Astrocyte (in vitro differentiated cells and primary cell): ENCODE data around the gene CAMKMT. TPM values are rescaled to one million over a fixed set of nuclear protein-coding genes. Genes with fewer than 3 reads are reported as not detected.

Source experiments
- DNase-seq: peaks from one replicate; pipeline ENCODE4 v3.0.0-alpha.2; 2010; ENCODE audit warnings: low read depth
- FAIRE-seq: peaks from 2 replicates; lab custom pipeline; 2011; peaks lifted over from hg19 to GRCh38; lab: Jason Lieb, UNC
- H2AFZ ChIP-seq: 2 replicates; pipeline ENCODE4 v1.6.0; 2012; ENCODE audit warnings: low read depth, low read length, inconsistent platforms
- H3K27ac ChIP-seq: 2 replicates; pipeline ENCODE4 v1.5.1; 2011; ENCODE audit warnings: low read depth, low read length, inconsistent platforms
- H3K27me3 ChIP-seq: 2 replicates; pipeline ENCODE4 v1.6.0; 2011; ENCODE audit warnings: low read length, inconsistent platforms; ENCODE audit not compliant: insufficient read depth
- H3K36me3 ChIP-seq: 2 replicates; pipeline ENCODE4 v1.5.1; 2011; ENCODE audit warnings: low read length, inconsistent platforms; ENCODE audit not compliant: insufficient read depth
- H3K4me1 ChIP-seq: 2 replicates; pipeline ENCODE4 v1.5.1; 2011; ENCODE audit warnings: low read length, inconsistent platforms; ENCODE audit not compliant: insufficient read depth
- H3K4me2 ChIP-seq: 2 replicates; pipeline ENCODE4 v1.6.0; 2012; ENCODE audit warnings: low read length, inconsistent platforms
- H3K4me3 ChIP-seq: 2 replicates; pipeline ENCODE4 v1.5.1; 2011; ENCODE audit warnings: low read depth, mild to moderate bottlenecking, low read length, inconsistent platforms; ENCODE audit not compliant: insufficient read depth
- H3K79me2 ChIP-seq: 2 replicates; pipeline ENCODE4 v1.6.0; 2012; ENCODE audit warnings: mild to moderate bottlenecking, low read length, inconsistent platforms; ENCODE audit not compliant: insufficient read depth
- H3K9ac ChIP-seq: 2 replicates; pipeline ENCODE4 v1.6.0; 2012; ENCODE audit warnings: mild to moderate bottlenecking, low read length, inconsistent platforms
- H3K9me3 ChIP-seq: 2 replicates; pipeline ENCODE4 v1.5.1; 2012; ENCODE audit warnings: low read depth, mild to moderate bottlenecking, low read length, inconsistent platforms; ENCODE audit not compliant: insufficient read depth
- H4K20me1 ChIP-seq: 2 replicates; pipeline ENCODE4 v1.6.0; 2012; ENCODE audit warnings: low read length, inconsistent platforms; ENCODE audit not compliant: insufficient read depth
- H3K27ac Mint-ChIP-seq: one replicate; pipeline ENCODE4 v1.8.0; 2021; ENCODE audit warnings: mild to moderate bottlenecking, mixed read lengths; ENCODE audit not compliant: unreplicated experiment
- H3K27me3 Mint-ChIP-seq: one replicate; pipeline ENCODE4 v1.8.0; 2021; ENCODE audit warnings: low read depth, mixed read lengths; ENCODE audit not compliant: unreplicated experiment
- H3K36me3 Mint-ChIP-seq: one replicate; pipeline ENCODE4 v1.8.0; 2021; ENCODE audit warnings: low read depth, mixed read lengths; ENCODE audit not compliant: unreplicated experiment
- H3K4me1 Mint-ChIP-seq: one replicate; pipeline ENCODE4 v1.8.0; 2021; ENCODE audit warnings: low read depth, mixed read lengths; ENCODE audit not compliant: unreplicated experiment
- H3K4me3 Mint-ChIP-seq: one replicate; pipeline ENCODE4 v1.8.0; 2021; ENCODE audit warnings: mild to moderate bottlenecking, moderate library complexity, mixed read lengths; ENCODE audit not compliant: unreplicated experiment
- H3K9me3 Mint-ChIP-seq: one replicate; pipeline ENCODE4 v1.8.0; 2021; ENCODE audit warnings: mild to moderate bottlenecking, mixed read lengths; ENCODE audit not compliant: unreplicated experiment
- CTCF ChIP-seq: IDR thresholded peaks from 2 replicates; pipeline ENCODE4 v1.5.1; 2011; ENCODE audit warnings: low read depth, mild to moderate bottlenecking, inconsistent platforms, low read length, moderate library complexity; ENCODE audit not compliant: insufficient read depth
- EZH2 ChIP-seq: IDR thresholded peaks from 2 replicates; pipeline ENCODE4 v1.6.1; 2012; ENCODE audit warnings: mild to moderate bottlenecking, low read length, inconsistent platforms; ENCODE audit not compliant: insufficient read depth
- total RNA-seq: library from RNA; stranded (reverse); gene quantifications from 2 replicates; pipeline ENCODE4 v1.2.1, GENCODE V29; 2021

Gene CAMKMT
- total RNA-seq, 1 donor from 2014 or later: 9.3 TPM

- no peaks in the 10 kb centered on the region for H4K20me1 ChIP-seq
- no peak for TF ChIP-seq CTCF
- no peak for TF ChIP-seq EZH2
- H3K36me3 ChIP-seq: no peaks in the 10 kb centered on the region
- no peak overlapping the region for H3K4me2 ChIP-seq
- H2AFZ ChIP-seq: no peak overlapping the region
- H3K9ac ChIP-seq: no peak overlapping the region
- H3K27ac ChIP-seq: no peak overlapping the region
- H3K9me3 ChIP-seq: no peaks in the 10 kb centered on the region
- no peak overlapping the region for H3K4me3 Mint-ChIP-seq
- no peaks in the 10 kb centered on the region for H3K27me3 Mint-ChIP-seq
- H3K36me3 Mint-ChIP-seq: no peaks in the 10 kb centered on the region
- no peaks in the 10 kb centered on the region for H3K9me3 Mint-ChIP-seq
- no peak overlapping the region for H3K4me3 ChIP-seq
- no peak overlapping the region for H3K27ac Mint-ChIP-seq
- no peaks in the 10 kb centered on the region for H3K4me1 Mint-ChIP-seq
- H3K27me3 ChIP-seq: peaks cover 5% of the 10 kb centered on the region
- FAIRE-seq: no peak
- no peaks in the 10 kb centered on the region for H3K4me1 ChIP-seq
- DNase-seq: no peak
- H3K79me2 ChIP-seq: no peaks in the 10 kb centered on the region
Measured at GRCh38 chr2:44679584-44679983, 317.8 kb downstream of the CAMKMT start.

- H3K36me3 ChIP-seq: no peaks in the 10 kb centered on the region
- Mint-ChIP-seq H3K27me3 (no peaks in the 10 kb centered on the region), H3K4me3 (no peak overlapping the region), H3K4me1 (no peaks in the 10 kb centered on the region), H3K9me3 (no peaks in the 10 kb centered on the region), H3K36me3 (no peaks in the 10 kb centered on the region), H3K27ac (no peak overlapping the region)
- H3K27ac ChIP-seq: no peak overlapping the region
- H3K27me3 ChIP-seq: peaks cover 5% of the 10 kb centered on the region
- H3K4me3 ChIP-seq: no peak overlapping the region
- H3K79me2 ChIP-seq: no peaks in the 10 kb centered on the region
- TF ChIP-seq EZH2 (no peak), CTCF (no peak)
- FAIRE-seq (no peak), DNase-seq (no peak)
- H3K9me3 ChIP-seq: no peaks in the 10 kb centered on the region
- no peaks in the 10 kb centered on the region for H3K4me1 ChIP-seq
- H2AFZ ChIP-seq: no peak overlapping the region
- no peaks in the 10 kb centered on the region for H4K20me1 ChIP-seq
- no peak overlapping the region for H3K9ac ChIP-seq
- H3K4me2 ChIP-seq: no peak overlapping the region
Measured at GRCh38 chr2:44679990-44680389, 318.2 kb downstream of the CAMKMT start.

- no peaks in the 10 kb centered on the region for H3K4me1 Mint-ChIP-seq
- DNase-seq (no peak), FAIRE-seq (no peak)
- Histone ChIP-seq H3K36me3 (no peaks in the 10 kb centered on the region), H3K4me3 (no peak overlapping the region), H3K4me1 (no peaks in the 10 kb centered on the region), H3K27ac (no peak overlapping the region), H3K79me2 (no peaks in the 10 kb centered on the region), H3K9ac (no peak overlapping the region), H4K20me1 (no peaks in the 10 kb centered on the region), H3K4me2 (no peak overlapping the region), H2AFZ (no peak overlapping the region), H3K27me3 (peaks cover 5% of the 10 kb centered on the region), H3K9me3 (no peaks in the 10 kb centered on the region)
- no peaks in the 10 kb centered on the region for H3K36me3 Mint-ChIP-seq
- H3K9me3 Mint-ChIP-seq: no peaks in the 10 kb centered on the region
- H3K4me3 Mint-ChIP-seq: no peak overlapping the region
- TF ChIP-seq CTCF (no peak), EZH2 (no peak)
- no peak overlapping the region for H3K27ac Mint-ChIP-seq
- no peaks in the 10 kb centered on the region for H3K27me3 Mint-ChIP-seq
Measured at GRCh38 chr2:44680424-44680971, 318.8 kb downstream of the CAMKMT start.
